Gastrocnemius medialis (tissue), 4 donors: Measurements from ENCODE around the gene SLC44A1.

Experiments used
- POLR2A ChIP-seq, 2 donors: fragments of 450-650 bp; IDR thresholded peaks; one replicate each; pipeline ENCODE4 v1.6.1; 2017; ENCODE audit warnings: antibody characterized with exemption in 2 of 2, mild to moderate bottlenecking in 2 of 2, moderate library complexity in 2 of 2
- TF ChIP-seq, protein P1 (sequence below), 5 experiments: fragments of 450-650 bp in 3 of 5; fragments of 200-600 bp in 2 of 5; sonication (generic) in 2 of 5; IDR thresholded peaks in 4 of 5; conservative IDR thresholded peaks in 1 of 5; 1 replicate in 4 of 5; 2 replicates in 1 of 5; pipeline ENCODE4 v1.5.1; 2016 to 2019; ENCODE audit warnings: antibody characterized with exemption in 5 of 5, mild to moderate bottlenecking in 3 of 5, moderate library complexity in 3 of 5

DNA sequence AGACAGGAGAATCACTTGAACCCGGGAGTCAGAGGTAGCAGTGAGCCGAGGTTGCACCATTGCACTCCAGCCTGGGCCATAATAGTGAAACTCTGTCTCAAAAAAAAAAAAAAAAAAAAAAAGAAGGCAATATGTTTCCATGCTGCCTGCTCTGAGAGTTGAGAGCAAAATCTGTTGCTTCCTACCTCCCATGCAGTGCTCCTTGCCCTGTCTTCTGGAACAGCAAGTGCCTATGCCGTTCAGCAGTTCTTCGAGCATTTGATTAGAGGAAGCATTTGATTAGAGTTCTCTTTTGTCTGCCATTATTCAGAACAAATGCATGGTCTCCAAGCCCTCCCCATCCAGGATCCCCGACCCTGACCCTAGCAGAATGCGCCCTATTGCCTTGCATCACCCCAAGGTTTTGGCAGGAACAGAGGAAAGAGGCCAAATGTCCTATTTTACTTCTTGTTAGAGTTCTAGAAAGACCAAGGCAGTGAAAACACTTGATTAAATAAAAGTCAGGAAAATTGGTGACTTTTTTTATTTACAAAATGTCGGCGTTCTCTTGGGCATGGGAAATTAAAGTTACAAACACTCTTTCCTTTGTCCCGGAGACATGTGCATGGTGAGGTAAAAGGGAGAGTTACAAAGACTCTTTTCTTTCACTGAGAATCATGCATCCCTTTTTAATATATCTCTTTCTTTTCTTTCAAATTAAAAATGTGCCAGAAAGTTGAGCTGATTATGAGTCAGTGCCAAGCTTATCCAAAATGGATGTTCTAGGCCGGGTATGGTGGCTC is 175.6 kb downstream of the SLC44A1 start:
- TF ChIP-seq, protein P1, sequence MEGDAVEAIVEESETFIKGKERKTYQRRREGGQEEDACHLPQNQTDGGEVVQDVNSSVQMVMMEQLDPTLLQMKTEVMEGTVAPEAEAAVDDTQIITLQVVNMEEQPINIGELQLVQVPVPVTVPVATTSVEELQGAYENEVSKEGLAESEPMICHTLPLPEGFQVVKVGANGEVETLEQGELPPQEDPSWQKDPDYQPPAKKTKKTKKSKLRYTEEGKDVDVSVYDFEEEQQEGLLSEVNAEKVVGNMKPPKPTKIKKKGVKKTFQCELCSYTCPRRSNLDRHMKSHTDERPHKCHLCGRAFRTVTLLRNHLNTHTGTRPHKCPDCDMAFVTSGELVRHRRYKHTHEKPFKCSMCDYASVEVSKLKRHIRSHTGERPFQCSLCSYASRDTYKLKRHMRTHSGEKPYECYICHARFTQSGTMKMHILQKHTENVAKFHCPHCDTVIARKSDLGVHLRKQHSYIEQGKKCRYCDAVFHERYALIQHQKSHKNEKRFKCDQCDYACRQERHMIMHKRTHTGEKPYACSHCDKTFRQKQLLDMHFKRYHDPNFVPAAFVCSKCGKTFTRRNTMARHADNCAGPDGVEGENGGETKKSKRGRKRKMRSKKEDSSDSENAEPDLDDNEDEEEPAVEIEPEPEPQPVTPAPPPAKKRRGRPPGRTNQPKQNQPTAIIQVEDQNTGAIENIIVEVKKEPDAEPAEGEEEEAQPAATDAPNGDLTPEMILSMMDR (IDR thresholded peaks at IDR 0.05 in 4 of 5, conservative IDR thresholded peaks at IDR 0.05 in 1 of 5) = no peak
- TF ChIP-seq POLR2A (IDR thresholded peaks at IDR 0.05) = no peak
